ENCODE results near the gene DDX17. TPM values are rescaled to one million over a fixed set of nuclear protein-coding genes. Genes with fewer than 3 reads are reported as not detected.

Gene DDX17
- total RNA-seq, 3 donors from 2014 or later = 586 to 1,018 (median 961) TPM

- H3K4me1 ChIP-seq = no peaks in the 10 kb centered on the region
- TF ChIP-seq POLR2AphosphoS5 (IDR thresholded peaks at IDR 0.05) (no peak), CTCF (IDR thresholded peaks at IDR 0.05) (no peak), POLR2A (IDR thresholded peaks at IDR 0.05) (no peak)
- peaks cover 5 to 53% of the 10 kb centered on the region in 2 donors for H3K27me3 ChIP-seq
Observed at GRCh38 chr22:38453066-38453672, 52.9 kb downstream of the DDX17 start.

GRCh38 chr22:38452373-38453065 lies 53.6 kb downstream of the DDX17 start:
- no peak overlapping the region for H3K4me3 ChIP-seq
- H3K27ac ChIP-seq = no peak overlapping the region
- H3K36me3 ChIP-seq = no peaks in the 10 kb centered on the region
- no peaks in the 10 kb centered on the region for H3K9me3 ChIP-seq
- no peaks in the 10 kb centered on the region for H3K4me1 ChIP-seq
- peaks cover 5 to 53% of the 10 kb centered on the region in 2 donors for H3K27me3 ChIP-seq
- DNase-seq (ENCODE audit: low spot score in 2 of 2) = no peak
- no peak for TF ChIP-seq CTCF (IDR thresholded peaks at IDR 0.05)
- no peak for TF ChIP-seq POLR2AphosphoS5 (IDR thresholded peaks at IDR 0.05)
- no peak for TF ChIP-seq POLR2A (IDR thresholded peaks at IDR 0.05)
- intact Hi-C loops (cut with DNase I; ENCODE audit: low total_unique reads) = no loop called here

More at GRCh38 chr22:38453066-38453672, 52.9 kb downstream of the DDX17 start:
- Histone ChIP-seq H3K4me3 (no peak overlapping the region), H3K9me3 (no peaks in the 10 kb centered on the region), H3K27ac (no peak overlapping the region), H3K36me3 (no peaks in the 10 kb centered on the region)
- DNase-seq (ENCODE audit: low spot score in 2 of 2) = no peak
- intact Hi-C loops (cut with DNase I; ENCODE audit: low total_unique reads) = no loop called here

GRCh38 chr22:38451864-38452263 lies 54.2 kb downstream of the DDX17 start:
- H3K36me3 ChIP-seq = no peaks in the 10 kb centered on the region
- H3K4me1 ChIP-seq = no peaks in the 10 kb centered on the region
- DNase-seq (ENCODE audit: low spot score in 2 of 2) = no peak
- no peak overlapping the region for H3K4me3 ChIP-seq
- intact Hi-C loops (cut with DNase I; ENCODE audit: low total_unique reads) = no loop called here
- peaks cover 5 to 53% of the 10 kb centered on the region in 2 donors for H3K27me3 ChIP-seq
- no peak overlapping the region for H3K27ac ChIP-seq
- TF ChIP-seq POLR2AphosphoS5 (IDR thresholded peaks at IDR 0.05) = no peak
- TF ChIP-seq POLR2A (IDR thresholded peaks at IDR 0.05) = no peak
- no peak for TF ChIP-seq CTCF (IDR thresholded peaks at IDR 0.05)
- H3K9me3 ChIP-seq = no peaks in the 10 kb centered on the region

GRCh38 chr22:38451404-38451803 lies 54.7 kb downstream of the DDX17 start:
- Histone ChIP-seq H3K27me3 (peaks cover 5 to 51% of the 10 kb centered on the region in 2 donors), H3K4me3 (no peak overlapping the region), H3K36me3 (no peaks in the 10 kb centered on the region), H3K4me1 (no peaks in the 10 kb centered on the region), H3K9me3 (no peaks in the 10 kb centered on the region), H3K27ac (no peak overlapping the region)
- TF ChIP-seq POLR2AphosphoS5 (IDR thresholded peaks at IDR 0.05) (no peak), CTCF (IDR thresholded peaks at IDR 0.05) (no peak), POLR2A (IDR thresholded peaks at IDR 0.05) (no peak)
- intact Hi-C loops (cut with DNase I; ENCODE audit: low total_unique reads) = no loop called here
- no peak for DNase-seq (ENCODE audit: low spot score in 2 of 2)

GRCh38 chr22:38450234-38450797 lies 55.8 kb downstream of the DDX17 start:
- no peaks in the 10 kb centered on the region for H3K9me3 ChIP-seq
- TF ChIP-seq POLR2AphosphoS5 (IDR thresholded peaks at IDR 0.05) (no peak), CTCF (IDR thresholded peaks at IDR 0.05) (no peak), POLR2A (IDR thresholded peaks at IDR 0.05) (no peak)
- no peak overlapping the region for H3K4me3 ChIP-seq
- H3K4me1 ChIP-seq = no peaks in the 10 kb centered on the region
- H3K36me3 ChIP-seq = no peaks in the 10 kb centered on the region
- no peak overlapping the region for H3K27ac ChIP-seq
- peaks cover 0 to 44% of the 10 kb centered on the region in 2 donors for H3K27me3 ChIP-seq
- intact Hi-C loops (cut with DNase I; ENCODE audit: low total_unique reads) = no loop called here
- no peak for DNase-seq (ENCODE audit: low spot score in 2 of 2)

All from breast epithelium (tissue), 4 donors.